Stimulated activated CD4-positive, alpha-beta T cell treated with anti-CD3 and anti-CD28 coated beads, Interleukin-15, amount 100 ng/mL, for 48 hours (primary cell): Measurements from ENCODE around the gene MAN1C1.

Source experiments
- DNase-seq, 2 donors: peaks; one replicate each; pipeline ENCODE4 v3.0.0-alpha.2; 2020; ENCODE audit warnings: low read depth in 2 of 2

The MAN1C1 gene

GRCh38 chr1:25614501-25615171 lies 2.0 kb upstream of the MAN1C1 start:
- DNase-seq: no peak

DNA sequence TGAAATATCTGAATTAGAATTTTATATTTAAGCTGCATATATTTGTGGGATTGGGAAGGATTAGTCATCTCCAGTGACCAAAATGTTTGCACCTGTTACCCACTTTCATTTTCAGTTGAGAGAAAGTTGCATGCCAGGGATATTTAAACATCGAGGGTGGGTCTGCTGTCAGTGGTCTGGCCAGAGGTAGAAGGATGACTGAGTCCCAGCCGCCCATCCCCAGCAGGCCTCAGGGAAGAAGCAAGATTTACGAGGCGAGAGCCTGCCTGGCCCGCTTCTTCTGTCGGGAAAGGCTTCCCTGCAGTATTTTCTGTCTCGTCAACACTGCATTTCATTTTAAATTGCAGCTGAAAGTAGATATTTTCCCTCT lies 1.4 kb upstream of the MAN1C1 start:
- DNase-seq: no peak

- DNase-seq: no peak
Measured at GRCh38 chr1:25615563-25616094, 962 bp upstream of the MAN1C1 start.

GRCh38 chr1:25616987-25617624 lies 515 bp downstream of the MAN1C1 start:
- no peak for DNase-seq

DNA sequence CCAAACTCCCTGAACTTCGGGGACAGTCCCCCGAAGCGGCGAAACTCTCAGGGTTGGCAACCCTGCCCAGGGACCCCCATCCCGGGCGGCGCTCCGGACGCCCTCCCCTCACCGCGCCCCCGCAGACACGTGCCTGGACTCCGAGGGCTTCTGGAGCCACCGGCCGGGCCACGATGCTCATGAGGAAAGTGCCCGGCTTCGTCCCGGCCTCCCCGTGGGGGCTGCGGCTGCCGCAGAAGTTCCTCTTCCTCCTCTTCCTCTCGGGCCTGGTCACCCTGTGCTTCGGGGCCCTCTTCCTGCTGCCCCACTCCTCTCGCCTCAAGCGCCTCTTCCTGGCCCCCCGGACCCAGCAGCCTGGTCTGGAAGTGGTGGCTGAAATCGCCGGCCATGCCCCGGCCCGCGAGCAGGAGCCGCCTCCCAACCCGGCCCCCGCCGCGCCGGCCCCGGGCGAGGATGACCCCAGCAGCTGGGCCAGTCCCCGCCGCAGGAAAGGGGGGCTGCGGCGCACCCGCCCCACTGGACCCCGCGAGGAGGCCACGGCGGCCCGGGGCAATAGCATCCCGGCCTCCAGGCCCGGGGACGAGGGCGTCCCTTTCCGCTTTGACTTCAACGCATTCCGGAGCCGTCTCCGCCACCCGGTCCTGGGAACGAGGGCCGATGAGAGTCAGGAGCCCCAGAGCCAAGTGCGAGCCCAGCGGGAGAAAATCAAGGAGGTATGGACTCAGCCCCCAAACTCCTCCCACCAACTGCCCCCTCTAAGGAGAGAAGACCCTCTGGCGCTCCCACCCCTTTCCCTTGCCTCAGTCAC lies 1.2 kb downstream of the MAN1C1 start:
- DNase-seq: no peak

DNA sequence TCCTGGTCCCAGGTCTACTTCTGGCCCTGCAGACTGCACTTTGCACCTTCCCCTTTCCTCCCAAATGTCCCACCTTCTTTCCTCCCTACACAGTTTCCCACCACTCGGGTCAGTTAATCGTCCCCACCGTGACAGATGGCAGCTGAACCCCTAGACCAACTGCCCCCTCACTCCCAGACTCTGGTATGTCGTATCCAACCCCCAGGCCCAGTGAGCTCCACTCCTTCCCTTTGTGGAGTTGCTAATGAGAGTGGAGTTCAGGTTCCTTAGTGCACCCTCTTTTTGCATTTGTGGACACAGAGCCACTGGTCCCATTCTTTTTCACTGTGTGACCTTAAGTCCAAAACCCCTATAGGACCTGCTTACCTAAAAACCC lies 1.8 kb downstream of the MAN1C1 start:
- DNase-seq: no peak

GRCh38 chr1:25619101-25619890 lies 2.7 kb downstream of the MAN1C1 start:
- DNase-seq: no peak

DNA sequence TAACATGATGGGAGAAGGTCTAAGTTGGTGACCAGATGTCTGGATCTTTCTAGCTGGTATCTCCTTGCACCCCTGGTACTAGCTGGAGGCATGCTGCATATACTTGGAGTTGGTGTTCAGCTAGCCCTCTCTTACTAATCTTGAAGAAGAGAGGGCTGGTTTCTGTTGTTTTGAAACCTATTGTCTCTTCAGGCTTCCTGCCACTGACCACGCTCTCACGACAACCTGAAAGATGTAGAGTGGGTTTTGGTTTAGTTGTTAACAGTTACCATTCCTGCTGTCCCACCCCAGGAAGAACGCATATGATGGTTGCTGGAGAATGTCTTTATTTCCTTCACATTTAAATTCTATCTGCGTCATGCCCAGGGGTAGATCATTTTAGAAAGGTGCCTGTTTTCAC lies 3.6 kb downstream of the MAN1C1 start:
- no peak for DNase-seq

DNA sequence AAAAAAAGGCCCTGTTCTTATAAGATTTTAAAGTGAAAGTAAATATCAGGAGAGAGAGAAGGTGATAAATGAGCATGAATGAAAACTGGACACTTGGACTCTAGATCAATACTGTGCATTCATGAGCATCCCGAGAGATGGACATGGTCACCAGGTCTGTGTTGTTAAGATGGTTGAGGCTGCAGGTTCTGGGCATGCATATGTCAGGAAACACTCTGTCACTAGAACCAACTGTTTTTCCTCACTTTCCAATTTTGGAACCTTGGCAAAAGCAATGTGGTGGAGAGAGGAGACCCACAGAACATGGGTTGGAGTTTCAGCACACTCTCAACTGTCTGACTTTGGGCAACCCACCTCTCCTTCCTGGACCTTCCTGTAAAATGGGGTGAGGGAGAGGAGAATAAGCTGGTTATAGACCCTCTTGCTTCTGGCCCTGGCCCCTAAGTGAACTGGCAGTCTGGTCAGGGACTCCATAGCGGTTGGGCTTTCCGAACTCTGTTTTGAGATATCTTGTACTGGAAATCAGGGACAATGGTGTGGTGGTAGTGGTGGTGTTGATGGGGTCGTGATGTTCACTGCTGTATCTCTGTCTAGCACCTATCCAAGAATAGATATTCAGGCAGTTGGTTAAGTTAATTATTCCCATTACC lies 4.2 kb downstream of the MAN1C1 start:
- no peak for DNase-seq

- DNase-seq: no peak
Measured at GRCh38 chr1:25621876-25622275, 5.3 kb downstream of the MAN1C1 start.

DNA sequence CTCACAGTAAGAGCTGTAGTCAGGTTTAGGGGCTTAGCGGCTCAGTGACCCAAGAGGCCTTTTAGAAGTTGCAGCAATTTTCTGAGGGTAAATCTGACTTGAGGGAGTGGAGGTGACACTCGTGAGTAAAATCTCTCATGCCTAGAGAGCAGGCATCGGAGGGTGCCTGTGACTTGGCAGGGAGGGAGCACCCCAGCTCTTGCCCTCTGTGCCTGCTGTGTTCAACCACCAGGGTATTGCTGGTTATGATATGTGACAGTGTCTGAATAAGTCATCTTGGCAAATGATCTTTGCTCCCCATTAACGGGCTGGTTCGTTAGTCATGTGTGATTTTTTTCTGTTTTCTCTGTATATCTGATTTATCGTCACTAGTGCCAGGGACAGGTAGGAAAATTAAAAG lies 5.9 kb downstream of the MAN1C1 start:
- no peak for DNase-seq

DNA sequence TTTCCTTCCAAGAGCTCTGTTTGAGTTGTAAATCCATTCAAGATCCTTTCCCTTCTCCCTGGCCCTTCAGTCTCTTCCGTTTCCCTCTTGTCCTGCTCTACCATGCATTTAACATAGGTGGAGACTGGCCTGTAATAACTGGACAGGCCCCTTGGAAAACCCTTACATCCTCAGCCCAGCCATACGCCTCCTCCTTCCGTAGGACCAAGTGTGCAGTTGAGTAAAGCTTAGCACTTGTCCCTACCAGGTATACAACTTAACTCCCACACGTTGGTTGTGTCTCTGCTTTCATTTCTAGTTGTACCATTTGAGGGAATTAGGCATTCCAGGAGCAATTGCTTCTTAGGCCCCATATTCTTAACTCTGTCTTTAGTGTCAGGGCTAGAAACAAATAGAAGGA lies 6.4 kb downstream of the MAN1C1 start:
- no peak for DNase-seq

DNA sequence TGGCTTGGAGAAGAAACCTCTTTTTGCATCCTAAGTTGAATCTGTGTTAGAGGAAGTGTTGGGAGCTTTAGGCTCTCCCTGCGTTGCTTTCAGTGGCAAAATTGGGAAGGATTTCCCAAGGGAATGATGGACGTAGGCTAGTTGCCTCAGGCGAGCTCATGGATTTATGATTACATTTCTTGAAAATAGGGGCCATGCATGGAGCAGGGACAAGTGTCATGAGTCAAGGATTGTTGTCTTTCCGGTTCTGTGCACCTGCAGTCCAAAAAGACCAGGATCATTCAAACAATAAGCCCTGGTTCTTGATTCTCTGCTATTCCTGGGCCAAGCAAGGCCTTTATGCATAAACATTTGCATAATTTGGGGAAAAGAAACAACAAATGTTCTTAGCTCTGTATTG lies 7.1 kb downstream of the MAN1C1 start:
- DNase-seq: no peak

DNA sequence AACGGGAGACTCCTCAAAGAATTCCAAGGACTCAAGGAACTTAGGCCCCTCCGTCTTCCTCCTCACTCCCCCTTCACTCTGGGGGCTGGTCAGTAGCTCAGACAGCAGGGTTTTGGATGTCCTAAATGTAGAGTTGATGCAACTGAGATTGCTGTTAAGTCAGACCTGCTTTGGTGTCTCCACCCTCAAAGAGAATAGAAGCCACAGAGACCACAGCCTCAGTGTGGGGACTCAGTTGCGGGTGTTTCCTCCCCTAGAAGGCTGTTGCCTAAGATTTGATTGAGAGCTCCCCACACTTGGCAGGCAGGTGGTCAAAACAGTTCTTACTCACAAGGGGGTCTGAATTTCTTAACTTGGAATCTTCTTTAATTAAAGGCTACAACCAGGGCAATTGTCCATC lies 7.6 kb downstream of the MAN1C1 start:
- DNase-seq: no peak

DNA sequence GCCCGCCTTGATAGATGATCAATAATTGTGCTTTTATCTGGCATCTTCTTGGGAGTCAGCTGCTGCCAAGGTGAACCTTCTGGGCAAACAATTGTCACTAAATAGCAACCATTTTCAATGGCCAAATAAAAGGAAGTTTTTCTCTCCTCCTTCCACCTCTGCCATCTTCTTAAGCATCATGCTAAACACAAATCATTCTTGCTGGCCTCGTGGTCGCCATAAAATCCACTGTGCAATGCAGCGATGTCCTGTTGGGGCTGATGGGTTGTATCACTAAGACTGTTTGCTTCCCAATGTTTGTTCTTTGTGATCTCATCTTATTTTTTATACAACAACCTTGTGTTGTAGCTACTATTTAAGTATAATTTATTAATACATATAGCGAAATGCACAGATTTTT lies 8.0 kb downstream of the MAN1C1 start:
- DNase-seq: no peak

GRCh38 chr1:25626018-25626417 lies 9.4 kb downstream of the MAN1C1 start:
- DNase-seq: no peak

GRCh38 chr1:25628741-25629421 lies 12.3 kb downstream of the MAN1C1 start:
- no peak for DNase-seq

DNA sequence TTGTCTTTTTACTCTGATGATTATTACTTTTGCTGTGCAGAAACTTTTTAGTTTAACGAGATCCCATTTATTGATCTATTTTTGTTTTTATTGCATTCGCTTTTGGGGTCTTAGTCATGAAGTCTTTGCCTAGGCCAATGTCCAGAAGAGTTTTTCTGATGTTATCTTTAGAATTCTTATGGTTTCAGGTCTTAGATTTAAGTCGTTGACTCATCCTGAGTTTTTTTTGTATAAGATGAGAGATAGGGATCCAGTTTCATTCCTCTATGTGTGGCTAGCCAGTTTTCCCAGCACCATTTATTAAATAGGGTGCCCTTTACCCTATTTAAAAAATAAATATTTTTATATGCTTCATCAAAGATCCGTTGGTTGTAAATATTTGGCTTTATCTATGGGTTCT lies 13.2 kb downstream of the MAN1C1 start:
- DNase-seq: no peak

DNA sequence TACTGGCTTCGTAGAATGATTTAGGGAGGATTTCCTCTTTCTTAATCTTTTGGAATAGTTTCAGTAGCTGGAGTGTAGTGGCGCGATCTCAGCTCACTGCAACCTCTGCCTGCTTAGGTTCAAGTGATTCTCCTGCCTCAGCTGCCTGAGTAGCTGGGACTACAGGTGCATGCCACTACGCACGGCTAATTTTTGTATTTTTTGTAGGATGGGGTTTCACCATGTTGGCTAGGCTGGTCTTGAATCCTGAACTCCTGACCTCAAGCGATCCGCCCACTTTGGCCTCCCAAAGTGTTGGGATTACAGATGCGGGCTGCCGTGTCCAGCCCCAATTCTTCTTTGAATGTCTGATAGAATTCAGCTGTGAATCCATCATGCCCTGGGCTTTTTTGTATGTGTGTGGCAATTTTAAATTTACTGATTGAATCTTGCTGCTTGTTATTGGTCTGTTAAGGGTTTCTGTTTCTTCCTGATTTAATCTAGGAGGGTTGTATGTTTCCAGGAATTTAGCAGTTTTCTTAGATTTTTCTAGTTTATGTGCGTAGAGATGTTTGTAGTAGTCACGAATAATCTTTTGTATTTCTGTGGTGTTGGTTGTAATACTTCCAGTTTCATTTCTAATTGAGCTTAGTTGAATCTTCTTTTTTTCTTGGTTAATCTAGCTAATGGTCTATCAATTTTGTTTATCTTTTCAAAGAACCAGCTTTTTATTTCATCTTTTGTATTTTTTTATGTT lies 15.3 kb downstream of the MAN1C1 start:
- no peak for DNase-seq

- no peak for DNase-seq
Measured at GRCh38 chr1:25634066-25634465, 17.5 kb downstream of the MAN1C1 start.
